GM19023 (cell line): ENCODE data around the gene RASSF7.

Experiments
- ATAC-seq: cut with Tn5 transposase; IDR thresholded peaks from one replicate; pipeline ENCODE4 v1.9.1; 2021; ENCODE audit warnings: mild to moderate bottlenecking, moderate library complexity; ENCODE audit not compliant: unreplicated experiment

Gene RASSF7

GRCh38 chr11:532527-532985, 28.2 kb upstream of the RASSF7 start:
- ATAC-seq = no peak

GRCh38 chr11:532986-533585, 27.7 kb upstream of the RASSF7 start:
- no peak for ATAC-seq

DNA sequence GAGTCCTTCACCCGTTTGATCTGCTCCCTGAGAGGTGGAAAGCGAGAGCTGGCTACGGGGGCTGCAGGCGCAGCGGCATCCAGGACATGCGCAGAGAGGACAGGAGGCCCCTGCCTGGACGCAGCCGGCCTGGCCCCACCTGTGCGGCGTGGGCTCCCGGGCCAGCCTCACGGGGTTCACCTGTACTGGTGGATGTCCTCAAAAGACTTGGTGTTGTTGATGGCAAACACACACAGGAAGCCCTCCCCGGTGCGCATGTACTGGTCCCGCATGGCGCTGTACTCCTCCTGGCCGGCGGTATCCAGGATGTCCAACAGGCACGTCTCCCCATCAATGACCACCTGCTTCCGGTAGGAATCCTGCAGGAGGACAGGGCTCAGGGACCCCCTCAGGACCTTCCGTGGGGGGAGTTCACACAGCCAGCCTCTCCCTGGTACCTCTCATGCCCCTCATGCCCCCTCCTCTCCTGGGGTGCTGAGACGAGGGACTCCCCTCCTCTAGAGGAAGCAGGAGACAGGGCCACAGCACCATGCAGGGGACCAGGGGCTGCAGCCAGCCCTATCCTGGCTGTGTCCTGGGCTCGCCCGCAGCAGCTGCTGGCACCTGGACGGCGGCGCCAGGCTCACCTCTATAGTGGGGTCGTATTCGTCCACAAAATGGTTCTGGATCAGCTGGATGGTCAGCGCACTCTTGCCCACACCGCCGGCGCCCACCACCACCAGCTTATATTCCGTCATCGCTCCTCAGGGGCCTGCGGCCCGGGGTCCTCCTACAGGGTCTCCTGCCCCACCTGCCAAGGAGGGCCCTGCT, 27.0 kb upstream of the RASSF7 start:
- no peak for ATAC-seq

DNA sequence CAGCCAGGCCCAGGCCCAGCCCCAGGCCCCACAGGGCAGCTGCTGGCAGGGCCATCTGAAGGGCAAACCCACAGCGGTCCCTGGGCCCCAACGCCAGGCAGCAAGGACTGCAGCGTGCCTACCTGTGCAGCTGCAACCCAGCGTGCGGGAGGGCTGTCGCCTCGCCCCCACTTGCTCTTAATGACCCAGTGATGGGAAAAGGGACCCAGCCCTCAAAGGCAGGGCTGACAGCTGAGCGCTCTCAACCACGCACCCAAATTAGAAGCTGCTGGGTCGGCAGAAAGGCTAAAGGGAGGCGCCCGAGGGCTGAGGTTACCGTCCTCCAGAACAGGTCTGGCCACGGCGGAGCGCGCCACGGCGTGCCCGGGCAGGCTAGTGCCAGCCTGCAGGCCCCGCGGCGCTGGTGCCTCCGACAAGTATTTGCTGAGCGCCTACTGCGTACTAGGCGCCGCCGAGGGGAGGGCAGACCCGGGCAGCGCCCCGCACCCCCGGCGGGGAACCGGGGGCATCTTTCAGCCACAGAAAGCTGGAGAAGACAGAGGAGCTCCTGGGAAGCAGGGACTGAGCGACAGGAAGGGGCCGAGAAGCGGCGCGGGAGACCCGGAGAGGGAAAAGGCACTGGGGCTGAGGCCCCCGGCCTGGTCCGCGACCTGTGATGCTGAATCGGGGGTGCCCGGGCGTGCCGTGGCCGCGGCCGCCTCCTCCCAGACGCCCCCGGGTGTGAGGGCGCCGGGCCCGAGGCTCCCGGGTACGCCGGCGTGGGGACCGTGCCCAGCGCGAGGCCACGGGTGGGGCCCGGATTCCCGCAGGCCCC, 26.2 kb upstream of the RASSF7 start:
- ATAC-seq = no peak

DNA sequence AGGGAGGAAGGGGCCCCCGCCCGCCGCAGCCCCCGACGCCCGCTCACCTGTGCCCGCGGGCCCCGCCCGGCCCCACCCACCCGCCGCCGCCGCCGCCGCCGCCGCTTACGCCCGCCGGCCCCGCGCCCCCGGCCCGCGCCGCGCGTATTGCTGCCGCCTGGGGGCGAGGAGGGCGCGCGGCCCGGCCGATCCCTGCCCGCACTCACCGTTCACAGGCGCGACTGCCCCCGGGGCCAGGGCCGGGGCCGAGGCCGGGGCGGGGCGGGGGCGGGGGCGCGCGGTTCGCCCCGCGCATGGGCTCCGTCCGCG, 25.6 kb upstream of the RASSF7 start:
- peak; percentile 15 for ATAC-seq

- ATAC-seq = peak; percentile 75
Measured at GRCh38 chr11:535519-536454, 25.0 kb upstream of the RASSF7 start, which contains the start of gene HRAS. Gene HRAS (minus strand): TSS chr11:535576.

GRCh38 chr11:536841-537621, 23.7 kb upstream of the RASSF7 start, which contains the start of gene LRRC56:
Gene LRRC56 (plus strand): TSS chr11:537527. CDS start chr11:540685, 3,158 bp downstream.
- ATAC-seq = peak; percentile 40

GRCh38 chr11:537622-538430, 22.9 kb upstream of the RASSF7 start:
- ATAC-seq = no peak

DNA sequence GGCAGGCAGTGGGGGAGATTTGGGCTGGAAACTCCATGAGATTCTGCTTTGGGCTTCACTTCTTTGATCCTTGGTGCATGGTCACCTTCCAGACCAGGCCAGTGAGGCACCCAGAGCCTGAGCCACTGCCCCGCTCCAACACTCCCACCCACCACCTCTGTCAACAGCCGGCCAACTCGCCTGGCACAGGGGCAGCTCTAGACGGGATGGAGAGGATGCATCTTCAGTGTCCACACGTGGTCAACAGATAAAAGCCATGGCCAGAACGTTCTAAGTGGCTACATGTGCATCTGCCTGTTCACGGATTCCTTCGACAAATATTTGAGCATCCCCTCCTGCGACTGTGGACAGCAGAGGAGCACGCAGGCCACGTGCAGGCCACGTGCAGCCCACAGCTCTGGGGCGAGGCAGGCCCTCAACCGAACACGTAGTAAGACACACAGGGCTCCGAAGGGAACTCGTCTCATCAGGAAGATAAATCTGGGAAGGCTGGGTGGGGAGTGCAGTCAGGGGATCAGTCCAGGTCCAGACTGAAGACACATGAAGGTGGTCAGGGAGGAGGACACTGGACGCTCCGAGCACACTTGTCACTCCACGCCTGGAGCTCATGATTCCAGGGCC, 22.2 kb upstream of the RASSF7 start:
- no peak for ATAC-seq

DNA sequence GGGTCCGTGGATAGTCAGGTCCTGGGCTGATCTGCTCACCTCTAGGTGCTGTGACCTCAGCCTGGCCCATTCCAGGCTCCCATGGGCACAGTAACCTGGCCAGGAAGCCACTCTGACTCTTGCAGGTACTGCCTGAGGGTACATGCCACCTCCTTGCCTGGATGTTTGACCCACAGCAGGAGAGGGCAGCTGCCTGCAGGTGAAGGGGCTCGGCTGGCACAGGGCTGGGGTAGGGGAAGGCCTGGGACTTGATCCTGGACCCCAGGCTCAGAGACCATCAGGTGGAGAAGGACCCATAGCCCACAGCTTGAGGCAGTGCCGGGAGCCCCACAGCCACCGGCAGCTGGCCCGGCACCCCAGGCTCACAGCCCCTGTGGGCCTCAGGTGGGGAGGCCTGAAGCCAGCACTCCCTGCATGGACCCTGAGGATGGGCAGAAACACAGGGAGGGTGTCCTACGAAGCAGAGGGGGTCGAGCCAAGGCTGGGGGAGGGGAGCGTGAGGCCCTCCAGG, 20.7 kb upstream of the RASSF7 start:
- no peak for ATAC-seq

DNA sequence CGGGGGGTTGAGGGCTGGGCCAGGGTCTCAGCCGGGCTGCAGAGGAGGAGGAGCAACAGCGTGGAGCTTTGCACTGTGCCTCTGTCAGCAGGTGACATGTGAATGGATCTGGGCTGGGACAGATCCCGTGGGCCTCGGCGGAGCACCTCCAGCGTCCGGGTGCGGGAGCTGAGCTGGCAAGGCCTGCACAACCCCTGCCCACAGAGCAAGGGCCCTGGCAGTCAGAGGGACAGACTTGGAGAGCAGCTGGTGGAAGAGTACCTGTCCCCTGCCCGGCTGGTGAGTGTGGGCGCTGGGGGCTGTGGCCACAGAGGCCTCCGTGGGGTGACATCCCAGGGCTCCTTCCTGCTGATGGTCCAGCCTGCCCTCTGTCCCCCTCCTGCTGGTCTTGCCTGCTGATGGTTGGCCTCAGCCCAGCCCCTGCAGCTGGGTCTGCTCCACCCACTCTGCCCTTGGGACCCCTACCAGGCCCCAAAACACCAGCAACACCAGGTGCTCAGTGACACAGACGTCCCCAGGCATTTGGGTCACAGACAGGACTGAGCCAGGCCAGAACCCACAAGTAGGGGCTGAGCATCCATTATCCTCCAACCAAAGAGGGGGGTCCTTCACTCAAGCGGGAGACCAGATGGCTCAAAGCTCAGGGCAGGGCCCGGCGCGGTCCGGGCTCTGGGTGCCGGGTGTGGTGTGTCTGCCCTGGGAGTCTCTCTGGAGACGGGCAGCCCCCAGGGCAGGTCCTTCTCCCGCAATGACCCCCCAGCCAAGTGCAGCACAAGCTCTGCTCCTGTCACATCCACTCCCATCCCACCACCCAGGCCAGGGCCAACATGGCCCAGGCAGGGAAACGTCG, 20.0 kb upstream of the RASSF7 start:
- ATAC-seq = no peak

GRCh38 chr11:541433-541885, 19.3 kb upstream of the RASSF7 start:
- no peak for ATAC-seq

- ATAC-seq = no peak
Measured at GRCh38 chr11:544817-545166, 16.0 kb upstream of the RASSF7 start.

DNA sequence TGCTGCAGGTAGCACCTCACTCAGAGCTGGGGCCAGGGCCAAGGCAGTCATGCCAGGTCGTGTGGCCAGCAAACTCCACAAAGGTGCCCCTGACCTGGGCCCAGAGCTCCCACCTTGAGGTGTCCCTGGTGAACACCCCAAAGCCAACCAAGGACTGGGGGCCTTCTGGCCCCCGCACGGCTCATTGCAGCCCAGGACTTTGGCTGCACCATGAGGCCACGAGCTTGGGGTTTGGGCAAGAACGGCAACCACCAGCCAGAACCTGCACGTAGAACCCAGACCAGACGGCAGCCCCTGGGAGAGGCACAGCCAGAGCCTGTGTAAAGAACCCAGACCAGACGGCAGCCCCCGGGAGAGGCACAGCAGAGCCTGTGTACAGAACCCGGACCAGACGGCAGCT, 15.6 kb upstream of the RASSF7 start:
- ATAC-seq = no peak

GRCh38 chr11:548700-549603, 11.8 kb upstream of the RASSF7 start:
- no peak for ATAC-seq

- ATAC-seq = no peak
Measured at GRCh38 chr11:550021-550745, 10.6 kb upstream of the RASSF7 start.
